Hematopoietic multipotent progenitor cell treated with erythropoietin and hydrocortisone succinate and interleukin-3 and kit ligand, for 17 days (in vitro differentiated cells): ENCODE results near the gene UBE2L3.
"Not testable (repeated sequence)": the region's sequence is repeated elsewhere in the genome, so short reads cannot be mapped to it uniquely, and the experiment has no call there.

ENCODE experiments used
- DNase-seq: peaks from one replicate; pipeline ENCODE4 v3.0.0-alpha.2; 2015; ENCODE audit warnings: low spot score

Gene UBE2L3

DNA sequence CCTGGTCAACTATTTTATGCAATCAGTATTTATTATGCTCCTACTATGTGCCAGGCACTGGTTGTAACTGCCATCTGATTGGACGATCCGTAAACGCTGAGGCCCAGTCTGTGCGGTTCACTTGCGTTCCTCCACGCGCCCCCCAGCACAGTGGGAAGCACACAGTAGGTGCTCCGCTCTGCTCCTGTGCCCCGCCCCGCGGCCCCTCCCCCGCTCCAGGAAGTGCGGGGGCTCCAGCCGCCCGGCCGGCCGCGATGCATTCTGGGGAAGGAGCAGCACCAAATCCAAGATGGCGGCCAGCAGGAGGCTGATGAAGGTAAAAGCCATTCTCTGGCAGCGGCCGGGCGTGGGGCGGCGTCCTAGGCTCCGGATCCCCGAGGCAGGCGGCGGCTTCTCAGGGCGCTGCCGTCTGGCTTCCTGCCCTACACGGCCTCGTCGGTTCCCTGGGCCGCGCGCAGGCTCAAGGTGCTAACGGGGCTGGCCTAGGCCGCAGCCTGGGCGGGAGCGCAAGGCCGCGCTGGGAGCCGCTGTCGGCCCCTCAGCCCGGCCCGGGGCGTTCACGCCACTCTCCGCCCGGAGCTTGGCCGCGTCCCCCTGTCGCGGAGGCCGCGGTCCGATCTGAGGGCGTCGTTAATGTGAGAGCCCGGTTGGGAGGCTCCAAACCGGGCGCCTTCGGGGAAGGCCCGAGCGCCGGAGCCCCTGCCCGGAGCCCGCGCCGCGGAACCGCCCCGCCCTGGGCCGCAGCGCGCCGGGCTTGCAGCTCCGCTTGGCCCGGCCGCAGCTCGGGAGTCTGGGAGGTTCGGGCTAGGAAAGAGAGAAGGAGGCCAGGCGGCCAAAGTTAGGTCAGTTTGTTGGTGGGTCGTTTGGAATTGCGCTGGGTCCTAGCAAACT, at the start of gene UBE2L3:
Gene UBE2L3, plus strand, starts transcription at position 259 of the 891 bp plus-strand sequence. Its CDS starts 31 bp downstream, at position 290.
- peak; percentile 83 for DNase-seq

DNA sequence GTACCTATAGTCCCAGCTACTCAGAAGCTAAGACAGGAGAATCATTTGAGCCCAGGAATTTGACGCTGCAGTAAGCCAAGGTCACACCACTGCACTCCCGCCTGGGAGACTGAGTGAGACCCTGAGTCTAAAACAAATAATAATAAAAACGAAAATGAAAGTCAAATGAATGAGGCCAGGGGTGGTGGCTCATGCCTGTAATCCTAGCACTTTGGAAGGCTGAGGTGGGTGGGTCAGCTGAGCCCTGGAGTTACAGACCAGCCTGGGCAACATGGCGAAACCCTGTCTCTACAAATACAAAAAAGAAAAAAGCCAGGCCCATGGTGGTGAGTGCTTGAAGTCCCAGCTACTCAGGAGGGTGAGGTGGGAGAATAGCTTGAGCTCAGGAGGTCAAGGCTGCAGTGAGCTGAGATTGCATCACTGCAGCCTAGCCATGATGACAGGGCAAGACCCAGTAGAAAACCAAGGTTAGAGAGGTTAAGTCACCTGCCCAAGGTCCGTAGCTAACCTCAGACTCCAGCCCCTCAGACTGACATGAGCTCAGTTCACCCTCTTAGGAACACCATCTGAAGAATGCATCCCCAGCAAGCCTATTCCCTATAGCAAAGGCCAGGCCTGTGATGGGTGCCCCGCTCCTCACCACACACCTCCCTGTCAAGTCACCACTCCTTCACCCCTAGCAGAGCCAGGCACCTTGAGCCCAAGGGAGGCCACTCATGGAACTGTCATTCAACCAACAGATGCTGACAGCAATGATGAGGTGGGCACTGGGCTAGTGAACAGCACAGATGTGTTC, 40.6 kb upstream of the UBE2L3 start:
- DNase-seq = not testable (repeated sequence)

DNA sequence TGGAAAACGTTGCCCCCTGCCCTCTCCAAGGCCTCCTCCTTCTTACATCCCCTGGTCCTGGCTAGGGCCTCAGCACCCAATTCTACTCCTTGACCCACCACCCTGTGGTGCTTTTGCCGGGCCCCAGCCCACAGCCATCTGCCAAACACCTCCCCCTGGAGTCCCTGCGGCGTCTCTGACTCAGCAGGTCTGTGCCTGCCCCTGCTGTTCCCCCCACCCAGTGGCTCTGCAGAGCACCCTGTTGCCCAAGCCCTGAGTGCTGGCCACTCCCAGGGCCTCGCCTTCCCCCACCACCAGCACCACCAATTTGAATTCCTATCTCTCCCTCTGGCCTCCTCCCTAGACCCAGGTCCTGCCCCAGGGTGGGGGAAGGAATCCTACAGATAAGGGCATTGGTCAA, 36.0 kb upstream of the UBE2L3 start:
- not testable (repeated sequence) for DNase-seq

DNA sequence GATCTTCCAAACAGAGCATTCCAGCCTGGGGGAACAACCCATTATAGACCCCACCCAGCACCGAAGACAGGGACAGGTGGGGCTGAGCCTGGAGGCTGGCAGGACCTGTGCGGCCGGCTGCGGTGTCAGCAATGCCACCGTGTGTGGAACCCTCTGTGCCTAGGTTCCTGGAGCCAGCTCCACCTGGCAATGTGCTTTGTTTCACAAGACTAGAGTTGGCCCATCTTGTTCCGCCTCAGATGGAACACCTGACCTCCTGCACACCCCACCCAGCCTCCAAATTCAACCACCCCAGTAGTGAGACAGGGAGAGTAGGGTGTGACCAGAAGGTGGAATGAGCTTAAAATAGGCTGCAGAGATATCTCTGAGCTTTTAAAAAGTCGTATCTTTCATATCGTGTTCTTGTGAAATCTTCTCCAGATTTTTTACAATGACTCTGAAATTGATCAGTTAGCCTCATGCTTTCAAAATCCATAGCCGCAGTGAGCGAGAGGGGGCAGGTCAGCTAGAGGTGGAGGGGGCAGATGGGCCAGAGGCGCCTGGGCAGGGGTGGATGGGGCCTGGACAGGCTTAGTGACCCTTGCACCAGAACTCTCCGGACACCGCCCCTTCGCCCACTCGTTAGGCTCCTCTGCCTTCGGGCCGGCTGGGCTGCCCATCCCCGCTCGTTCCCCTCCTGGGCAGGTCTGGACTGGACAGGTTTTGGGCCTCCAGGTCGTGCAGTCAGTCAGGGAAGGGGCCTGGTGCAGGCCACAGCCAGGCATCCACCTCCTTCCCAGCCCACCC, 34.5 kb upstream of the UBE2L3 start:
- not testable (repeated sequence) for DNase-seq

DNA sequence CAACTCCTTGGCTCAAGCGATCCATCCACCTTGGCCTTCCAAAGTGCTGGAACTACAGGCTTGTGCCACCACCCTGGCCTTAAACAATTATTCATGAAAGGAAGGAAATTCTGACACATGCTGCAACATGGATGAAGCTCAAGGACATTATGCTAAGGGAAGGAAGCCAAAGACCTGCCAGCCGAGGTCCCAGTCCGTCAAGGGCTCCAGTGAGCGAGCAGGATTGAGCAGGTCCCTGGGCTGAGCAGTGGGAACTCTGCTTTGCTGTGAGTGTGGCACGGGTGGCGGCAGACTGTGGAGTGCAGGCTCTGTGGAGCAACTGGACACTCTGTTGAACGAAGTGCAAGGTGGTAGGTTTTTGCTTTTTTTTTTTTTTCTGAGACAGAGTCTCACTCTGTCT, 27.7 kb upstream of the UBE2L3 start:
- not testable (repeated sequence) for DNase-seq

DNA sequence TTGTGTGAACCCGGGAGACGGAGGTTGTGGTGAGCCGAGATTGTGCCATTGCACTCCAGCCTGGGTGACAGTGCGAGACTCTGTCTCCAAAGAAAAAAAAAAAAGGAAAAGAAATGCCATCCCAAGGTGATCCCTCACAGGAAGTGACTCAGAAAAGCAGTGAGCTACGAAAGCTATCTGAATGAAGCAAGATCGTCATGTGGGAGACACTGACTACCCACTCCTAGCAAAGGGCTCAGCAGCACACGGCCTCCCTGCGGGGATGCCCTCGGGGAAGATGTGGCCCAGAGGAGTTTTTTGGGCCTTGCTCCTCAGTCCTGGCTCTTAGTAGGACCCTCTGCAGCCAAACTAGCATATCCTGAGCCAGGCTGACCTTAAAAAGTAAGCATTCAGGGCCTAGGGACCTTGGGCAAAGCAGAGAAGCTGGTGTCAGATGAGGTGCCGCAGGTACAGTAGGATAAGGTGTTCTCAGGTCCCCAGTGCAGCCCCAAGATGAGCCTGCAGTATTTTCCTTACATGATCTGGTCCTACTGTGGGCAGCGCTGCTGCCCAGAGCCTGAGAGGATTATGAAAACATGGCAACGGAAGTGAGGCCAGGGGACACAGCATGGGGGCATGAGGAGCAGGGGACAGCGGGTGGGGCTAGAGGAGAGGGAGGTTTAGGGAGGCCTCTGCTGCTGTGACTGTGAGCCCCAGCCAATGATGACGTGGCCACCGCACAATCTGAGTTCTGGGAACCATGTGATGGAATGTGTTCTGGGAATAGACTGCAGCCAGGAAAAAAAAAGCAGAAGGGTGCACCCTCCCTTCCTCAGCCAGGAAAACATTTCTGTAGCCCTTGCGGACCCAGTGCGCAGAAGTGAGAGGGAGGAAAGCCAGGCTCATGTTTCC, 22.8 kb upstream of the UBE2L3 start:
- not testable (repeated sequence) for DNase-seq

DNA sequence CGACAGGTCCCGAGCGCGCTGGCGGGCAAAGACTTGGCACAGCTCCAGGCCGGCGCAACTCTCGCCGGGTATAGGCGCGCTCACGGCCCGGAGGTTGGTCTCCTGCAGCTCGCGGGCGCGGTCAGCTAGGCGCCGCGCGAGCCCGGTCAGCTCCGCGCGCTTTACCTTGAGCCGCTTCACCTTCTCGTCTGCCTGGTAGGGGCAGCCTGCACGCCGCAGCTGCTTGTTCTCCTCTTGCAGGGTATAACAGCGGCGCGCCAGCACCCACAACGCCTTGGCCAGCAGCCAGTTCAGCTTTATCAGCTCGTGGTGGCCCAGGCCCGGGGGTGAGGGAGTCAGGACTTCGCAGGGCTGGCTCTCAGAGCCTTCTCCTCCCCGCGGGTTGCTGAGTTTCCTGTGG, 18.0 kb upstream of the UBE2L3 start:
- not testable (repeated sequence) for DNase-seq

DNA sequence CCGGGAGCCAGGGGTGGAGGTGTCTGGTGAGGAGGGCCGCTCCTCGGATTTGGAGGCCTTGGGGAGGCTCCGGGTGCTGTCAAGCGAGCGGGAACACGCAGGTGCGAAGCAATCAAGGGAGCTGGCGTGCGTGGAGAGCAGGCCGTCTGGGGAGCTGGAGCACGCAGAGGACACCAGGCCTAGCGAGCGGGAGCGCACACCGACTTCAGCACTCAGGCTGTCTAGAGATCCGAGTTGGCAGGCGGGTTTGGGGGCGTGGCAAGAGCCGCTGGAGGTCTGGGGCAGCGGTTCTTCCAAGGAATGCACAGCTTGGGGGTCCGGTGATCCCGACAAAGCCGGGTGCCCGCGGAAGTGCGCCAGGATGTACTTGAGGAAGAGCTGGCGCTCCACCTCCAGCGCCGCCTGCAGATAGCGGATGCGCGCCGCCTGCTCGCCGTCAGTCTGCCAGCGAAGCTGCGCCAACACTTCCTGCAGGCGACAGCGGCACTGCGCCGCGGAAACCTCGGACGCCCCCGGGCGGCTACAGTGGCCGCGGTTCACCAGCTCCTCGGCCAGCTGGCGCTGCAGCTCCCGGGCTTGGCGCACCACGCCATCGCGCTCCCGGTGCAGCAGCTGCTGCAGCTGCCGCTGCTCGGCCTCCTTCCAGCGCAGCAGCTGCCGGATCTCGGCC, 17.4 kb upstream of the UBE2L3 start:
- DNase-seq = not testable (repeated sequence)

DNA sequence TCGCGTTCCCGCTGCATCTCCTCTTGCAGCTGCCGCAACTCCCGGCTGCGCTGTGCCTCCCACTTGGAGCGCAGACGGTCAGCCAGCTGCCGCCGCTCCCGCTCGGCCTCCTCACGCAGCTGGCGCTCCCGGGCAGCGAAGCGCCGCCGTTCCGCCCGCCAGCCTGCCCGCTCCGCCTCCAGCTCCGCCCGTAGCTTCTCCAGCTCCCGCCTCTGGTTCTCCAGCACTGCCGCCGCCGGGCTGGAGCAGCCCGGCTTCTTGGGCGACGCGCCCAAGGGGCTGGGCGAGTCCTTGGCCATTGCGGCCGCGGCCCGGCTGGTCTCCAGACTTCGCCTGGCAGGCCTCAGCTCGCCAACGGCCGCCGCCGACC, 16.9 kb upstream of the UBE2L3 start:
- DNase-seq = not testable (repeated sequence)

DNA sequence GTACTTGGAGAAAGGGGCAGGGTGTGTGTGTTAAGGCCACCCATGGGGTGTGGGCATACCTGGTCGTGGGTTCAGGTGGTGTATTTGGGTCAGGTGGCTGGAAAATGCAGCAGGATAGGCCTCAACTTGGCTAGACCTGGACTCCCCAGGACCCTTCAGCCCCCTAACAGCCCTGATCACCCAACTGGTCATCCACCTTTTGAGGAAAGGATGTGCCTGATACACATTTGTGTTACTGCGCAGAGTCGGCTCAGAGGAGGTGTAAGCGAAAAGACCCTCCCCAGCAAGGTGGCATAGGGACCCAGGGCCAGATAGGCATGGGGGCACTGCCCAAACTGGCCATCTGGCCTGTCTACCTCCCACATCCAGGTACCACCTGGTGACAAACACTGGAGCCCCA, 16.2 kb upstream of the UBE2L3 start, which contains the start of gene RIMBP3C:
Gene RIMBP3C, minus strand, starts transcription at position 101 of the 400 bp plus-strand sequence. CDS start 485 bp downstream, outside the sequence.
- not testable (repeated sequence) for DNase-seq

DNA sequence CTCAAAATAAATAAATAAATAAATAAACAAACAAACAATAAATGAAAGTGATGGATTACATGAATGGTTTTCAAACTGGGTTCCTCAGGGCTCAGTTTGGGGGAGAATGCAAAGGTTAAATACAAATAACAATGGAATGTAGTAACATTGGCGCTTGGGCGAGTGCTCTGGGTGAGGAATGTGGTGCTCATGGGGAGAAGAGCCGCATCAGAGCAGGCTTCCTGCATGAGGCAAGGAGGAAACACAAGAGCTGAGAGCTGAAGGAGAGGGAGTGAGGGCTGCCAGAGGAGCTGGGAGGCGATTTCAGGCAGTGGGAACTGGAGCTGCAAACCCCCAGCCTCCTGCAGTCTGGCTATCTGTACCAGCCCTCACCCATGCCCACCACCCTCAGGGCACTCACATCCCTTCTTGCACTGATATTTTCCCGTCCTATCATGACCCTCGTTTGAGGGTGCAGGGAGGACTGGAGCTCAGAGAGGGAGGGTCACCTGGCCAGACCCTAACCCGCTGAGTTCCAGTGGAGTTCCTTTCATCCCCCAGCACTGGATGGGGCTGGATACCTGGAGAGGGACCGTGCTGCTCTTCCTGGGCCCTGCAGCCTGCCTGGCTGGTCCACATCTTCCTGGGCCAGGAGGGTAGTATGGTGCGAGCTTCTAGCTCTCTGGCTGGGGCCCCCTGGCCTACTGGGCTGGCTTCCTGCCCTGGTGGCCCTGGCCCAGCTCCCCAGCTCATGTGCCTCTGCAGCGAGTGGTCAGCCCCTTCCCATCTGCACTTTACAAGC, 8.0 kb upstream of the UBE2L3 start:
- not testable (repeated sequence) for DNase-seq

DNA sequence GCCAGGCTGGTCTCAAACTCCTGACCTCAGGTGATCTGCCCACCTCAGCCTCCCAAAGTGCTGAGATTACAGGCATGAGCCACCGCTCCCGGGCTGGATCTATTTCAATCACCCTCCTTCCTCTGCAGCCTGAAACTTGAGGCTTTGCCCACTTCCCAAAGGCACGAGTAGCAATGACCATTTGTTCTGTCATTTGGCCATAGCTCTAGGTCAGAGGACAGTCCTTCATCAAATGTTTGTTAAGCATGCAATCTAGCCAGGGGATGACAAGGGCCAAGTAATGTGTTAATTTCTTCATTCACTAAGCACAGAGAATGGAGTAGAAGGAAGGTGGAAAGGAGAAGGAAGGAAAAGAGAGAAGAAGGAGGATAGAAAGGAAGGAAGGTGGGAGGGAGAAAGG, 6.9 kb upstream of the UBE2L3 start:
- DNase-seq = not testable (repeated sequence)

DNA sequence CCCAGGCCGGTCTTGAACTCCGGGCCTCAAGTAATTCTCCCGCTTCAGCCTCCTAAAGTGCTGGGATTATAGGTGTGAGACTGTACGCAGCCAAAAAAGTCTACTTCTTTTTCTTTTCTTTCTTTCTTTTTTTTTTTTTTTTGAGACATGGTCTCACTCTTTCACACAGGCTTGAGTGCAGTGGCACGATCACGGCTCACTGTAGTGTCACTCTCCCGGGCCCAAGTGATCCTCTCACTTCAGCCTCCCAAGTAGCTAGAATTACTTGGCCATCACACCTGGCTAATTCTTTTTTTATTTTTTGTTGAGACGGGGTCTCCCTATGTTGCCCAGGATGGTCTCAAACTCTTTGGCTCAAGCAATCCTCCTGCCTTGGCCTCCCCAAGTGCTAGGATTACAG, 3.6 kb upstream of the UBE2L3 start:
- no peak for DNase-seq

DNA sequence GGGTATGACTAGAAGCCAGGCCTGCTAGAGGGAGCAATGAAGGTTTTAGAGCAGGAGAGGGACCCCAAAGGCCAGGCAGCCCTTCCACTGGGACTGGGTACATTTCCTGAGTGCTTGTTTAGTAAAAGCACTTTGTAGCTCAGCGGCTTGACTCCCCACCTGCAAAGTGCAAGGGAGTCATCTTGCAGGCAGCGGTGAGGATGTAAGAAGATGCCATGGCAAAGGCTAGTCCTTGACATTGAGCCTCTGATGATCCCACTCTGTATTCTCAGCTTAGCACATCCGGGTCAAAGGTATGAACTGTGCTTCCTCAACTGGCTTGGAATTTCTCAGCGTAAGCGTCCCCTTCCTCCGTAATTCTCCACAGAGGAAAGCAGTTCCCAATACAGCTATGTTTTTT, 3.1 kb upstream of the UBE2L3 start:
- DNase-seq = no peak

DNA sequence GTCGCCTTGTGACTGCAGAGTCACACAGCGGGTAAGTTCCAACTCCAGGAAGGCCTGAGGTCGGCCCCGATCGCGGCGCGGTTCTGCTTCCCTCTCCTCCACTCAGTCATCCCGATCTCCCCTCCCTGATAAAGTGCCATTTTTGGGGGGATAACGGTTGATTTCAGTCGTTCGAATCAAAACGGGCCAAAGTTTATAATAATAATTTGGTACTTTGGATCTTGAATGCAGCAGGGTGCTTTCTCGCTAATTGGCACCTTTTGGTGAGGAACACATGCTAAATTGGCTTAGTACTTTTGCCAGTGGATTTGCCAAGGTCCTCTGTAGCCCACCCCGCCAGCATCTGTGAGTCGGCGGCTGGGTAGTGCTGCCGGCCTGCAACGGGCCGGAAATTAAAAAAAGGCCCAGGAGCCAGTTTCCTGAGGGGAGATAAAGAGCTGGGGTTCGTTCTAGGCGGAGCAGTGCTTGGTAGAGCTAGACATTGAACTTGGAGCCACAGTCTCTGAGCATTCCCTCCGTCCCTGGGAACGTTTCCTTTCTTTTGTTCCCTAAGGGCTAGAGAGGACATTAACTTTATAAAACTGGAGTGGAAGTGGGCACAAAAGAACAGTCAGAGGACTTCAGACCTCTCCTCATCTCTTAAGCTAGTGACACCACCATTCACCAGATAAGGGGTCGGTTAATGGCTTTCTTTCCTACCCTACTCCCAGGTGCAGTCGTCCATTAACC, 997 bp downstream of the UBE2L3 start:
- DNase-seq = peak; percentile 27

DNA sequence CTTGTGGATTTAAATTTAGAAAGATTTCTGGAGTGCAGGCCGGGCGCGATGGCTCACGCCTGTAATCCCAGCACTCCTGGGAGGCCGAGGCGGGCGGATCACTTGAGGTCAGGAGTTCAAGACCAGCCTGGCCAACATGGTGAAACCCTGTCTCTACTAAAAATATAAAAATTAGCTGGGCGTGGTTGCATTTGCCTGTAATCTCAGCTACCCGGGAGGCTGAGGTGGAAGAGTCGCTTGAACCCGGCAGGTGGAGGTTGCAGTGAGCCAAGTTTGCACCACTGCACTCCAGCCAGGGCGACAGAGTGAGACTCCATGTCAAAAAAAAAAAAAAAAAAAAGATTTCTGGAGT, 1.5 kb downstream of the UBE2L3 start:
- DNase-seq = not testable (repeated sequence)

DNA sequence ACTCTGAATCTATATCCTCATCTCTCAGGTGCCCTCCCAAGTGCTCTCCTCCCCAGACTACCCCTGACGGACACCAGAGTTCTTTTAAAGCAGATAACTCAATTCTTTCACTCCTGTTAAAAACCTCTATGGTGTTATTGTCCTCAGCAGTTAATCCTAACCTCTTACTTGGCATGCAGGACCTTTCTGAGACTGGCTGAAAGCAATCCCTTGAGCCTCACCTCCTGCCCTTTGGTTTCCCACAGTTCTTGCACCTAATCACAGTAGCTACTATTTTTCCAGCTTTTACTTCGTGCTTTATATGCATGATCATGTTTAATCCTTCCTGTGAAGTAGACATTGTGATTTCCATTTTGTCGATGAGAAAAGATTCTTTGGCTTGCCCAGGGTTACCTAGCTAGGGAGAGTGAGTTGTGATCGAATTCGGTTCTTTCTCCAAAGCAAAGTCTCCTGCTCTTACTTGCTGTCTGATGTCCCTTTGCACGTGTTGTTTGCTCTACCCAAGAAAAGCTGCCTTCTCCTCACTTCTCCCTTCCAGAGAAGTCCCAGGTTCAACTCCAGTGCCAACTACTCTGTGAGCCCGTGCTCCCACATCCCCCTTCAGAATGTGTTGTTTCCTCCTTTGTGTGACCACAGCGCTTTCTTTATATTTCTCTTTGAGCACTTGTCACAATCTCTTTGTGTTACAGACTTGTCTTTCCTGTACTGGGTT, 2.1 kb downstream of the UBE2L3 start:
- no peak for DNase-seq

DNA sequence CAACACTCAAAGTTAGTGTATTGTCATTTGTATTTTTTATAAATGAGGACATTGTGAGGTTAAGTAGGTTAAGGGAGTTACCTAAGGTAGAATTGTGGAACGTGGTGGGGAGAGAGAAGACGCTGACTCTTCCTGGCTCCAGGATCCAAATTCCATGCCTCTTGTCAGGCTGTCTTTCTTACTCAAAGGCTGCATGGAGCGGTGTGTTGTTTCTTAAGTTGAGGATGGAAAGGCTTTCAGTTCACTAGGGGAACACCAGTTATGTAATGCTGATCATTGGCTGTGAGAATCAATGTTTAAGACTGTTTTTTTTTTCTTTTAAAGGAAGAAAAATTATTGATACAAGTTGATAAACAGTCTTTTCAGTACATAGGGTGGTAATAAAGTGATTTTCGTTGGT, 2.9 kb downstream of the UBE2L3 start:
- no peak for DNase-seq
